ENCODE data around the gene RNASE11. TPM values are rescaled to one million over a fixed set of nuclear protein-coding genes. Genes with fewer than 3 reads are reported as not detected.

Gene RNASE11
- total and polyA plus RNA-seq, 9 of the 15 experiments (the other 6 are each of a cell fraction or from before 2014, with no cell fraction given): 0.16 to 0.29 (median 0.22) TPM; not detected in 6

DNA sequence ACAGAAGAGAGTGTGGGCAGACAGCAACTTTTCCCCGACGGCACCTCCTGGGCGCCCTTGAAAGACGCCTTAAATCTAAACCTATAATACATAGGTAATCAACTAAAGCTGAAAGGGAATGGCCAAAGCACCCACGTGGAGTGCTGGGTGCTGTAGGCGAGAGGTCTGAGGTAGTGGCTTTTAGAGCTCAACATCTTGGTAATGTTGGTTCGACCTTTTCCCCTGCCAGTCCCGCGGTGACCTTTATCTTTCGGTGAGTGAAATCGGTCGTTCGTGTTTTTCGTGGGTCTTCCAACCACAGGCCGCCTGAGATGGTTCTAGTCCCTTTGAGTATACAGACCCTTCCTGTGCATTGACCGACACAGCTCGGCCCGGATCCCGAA is 44.6 kb upstream of the RNASE11 start:
- in situ Hi-C loops (cut with MboI): loop anchor here (5.0 kb wide), 1 partner anchor 50 kb away; the partner anchor contains the start of gene RNASE4
- CTCF ChIA-PET (ENCODE audit: low intra/inter-chr PET ratio): no interaction called here
- intact Hi-C loops (cut with micrococcal nuclease): loop anchor here (2.0 kb wide), 1 partner anchor 50 kb away; no protein-coding TSS in a partner anchor
- TF ChIP-seq ESRRA (IDR thresholded peaks at IDR 0.05; ENCODE audit: borderline replicate concordance, low read depth) (no peak), MYC (IDR thresholded peaks at IDR 0.05; ENCODE audit: low read depth, low read length) (no peak), MYC (CRISPR knock-in tag; IDR thresholded peaks at IDR 0.05; ENCODE audit: borderline replicate concordance, low read depth) (no peak), MAFK (IDR thresholded peaks at IDR 0.05; ENCODE audit: low read length) (no peak), NEUROD1 (IDR thresholded peaks at IDR 0.05; ENCODE audit: borderline replicate concordance, low read depth, low read length, partially characterized antibody) (no peak), TCFL5 (CRISPR knock-in tag; conservative IDR thresholded peaks at IDR 0.05) (no peak), CREM (IDR thresholded peaks at IDR 0.05; ENCODE audit: low read depth) (no peak), ZNF445 (CRISPR knock-in tag; IDR thresholded peaks at IDR 0.05; ENCODE audit: low read depth) (no peak)
- TF ChIP-seq, protein P1, sequence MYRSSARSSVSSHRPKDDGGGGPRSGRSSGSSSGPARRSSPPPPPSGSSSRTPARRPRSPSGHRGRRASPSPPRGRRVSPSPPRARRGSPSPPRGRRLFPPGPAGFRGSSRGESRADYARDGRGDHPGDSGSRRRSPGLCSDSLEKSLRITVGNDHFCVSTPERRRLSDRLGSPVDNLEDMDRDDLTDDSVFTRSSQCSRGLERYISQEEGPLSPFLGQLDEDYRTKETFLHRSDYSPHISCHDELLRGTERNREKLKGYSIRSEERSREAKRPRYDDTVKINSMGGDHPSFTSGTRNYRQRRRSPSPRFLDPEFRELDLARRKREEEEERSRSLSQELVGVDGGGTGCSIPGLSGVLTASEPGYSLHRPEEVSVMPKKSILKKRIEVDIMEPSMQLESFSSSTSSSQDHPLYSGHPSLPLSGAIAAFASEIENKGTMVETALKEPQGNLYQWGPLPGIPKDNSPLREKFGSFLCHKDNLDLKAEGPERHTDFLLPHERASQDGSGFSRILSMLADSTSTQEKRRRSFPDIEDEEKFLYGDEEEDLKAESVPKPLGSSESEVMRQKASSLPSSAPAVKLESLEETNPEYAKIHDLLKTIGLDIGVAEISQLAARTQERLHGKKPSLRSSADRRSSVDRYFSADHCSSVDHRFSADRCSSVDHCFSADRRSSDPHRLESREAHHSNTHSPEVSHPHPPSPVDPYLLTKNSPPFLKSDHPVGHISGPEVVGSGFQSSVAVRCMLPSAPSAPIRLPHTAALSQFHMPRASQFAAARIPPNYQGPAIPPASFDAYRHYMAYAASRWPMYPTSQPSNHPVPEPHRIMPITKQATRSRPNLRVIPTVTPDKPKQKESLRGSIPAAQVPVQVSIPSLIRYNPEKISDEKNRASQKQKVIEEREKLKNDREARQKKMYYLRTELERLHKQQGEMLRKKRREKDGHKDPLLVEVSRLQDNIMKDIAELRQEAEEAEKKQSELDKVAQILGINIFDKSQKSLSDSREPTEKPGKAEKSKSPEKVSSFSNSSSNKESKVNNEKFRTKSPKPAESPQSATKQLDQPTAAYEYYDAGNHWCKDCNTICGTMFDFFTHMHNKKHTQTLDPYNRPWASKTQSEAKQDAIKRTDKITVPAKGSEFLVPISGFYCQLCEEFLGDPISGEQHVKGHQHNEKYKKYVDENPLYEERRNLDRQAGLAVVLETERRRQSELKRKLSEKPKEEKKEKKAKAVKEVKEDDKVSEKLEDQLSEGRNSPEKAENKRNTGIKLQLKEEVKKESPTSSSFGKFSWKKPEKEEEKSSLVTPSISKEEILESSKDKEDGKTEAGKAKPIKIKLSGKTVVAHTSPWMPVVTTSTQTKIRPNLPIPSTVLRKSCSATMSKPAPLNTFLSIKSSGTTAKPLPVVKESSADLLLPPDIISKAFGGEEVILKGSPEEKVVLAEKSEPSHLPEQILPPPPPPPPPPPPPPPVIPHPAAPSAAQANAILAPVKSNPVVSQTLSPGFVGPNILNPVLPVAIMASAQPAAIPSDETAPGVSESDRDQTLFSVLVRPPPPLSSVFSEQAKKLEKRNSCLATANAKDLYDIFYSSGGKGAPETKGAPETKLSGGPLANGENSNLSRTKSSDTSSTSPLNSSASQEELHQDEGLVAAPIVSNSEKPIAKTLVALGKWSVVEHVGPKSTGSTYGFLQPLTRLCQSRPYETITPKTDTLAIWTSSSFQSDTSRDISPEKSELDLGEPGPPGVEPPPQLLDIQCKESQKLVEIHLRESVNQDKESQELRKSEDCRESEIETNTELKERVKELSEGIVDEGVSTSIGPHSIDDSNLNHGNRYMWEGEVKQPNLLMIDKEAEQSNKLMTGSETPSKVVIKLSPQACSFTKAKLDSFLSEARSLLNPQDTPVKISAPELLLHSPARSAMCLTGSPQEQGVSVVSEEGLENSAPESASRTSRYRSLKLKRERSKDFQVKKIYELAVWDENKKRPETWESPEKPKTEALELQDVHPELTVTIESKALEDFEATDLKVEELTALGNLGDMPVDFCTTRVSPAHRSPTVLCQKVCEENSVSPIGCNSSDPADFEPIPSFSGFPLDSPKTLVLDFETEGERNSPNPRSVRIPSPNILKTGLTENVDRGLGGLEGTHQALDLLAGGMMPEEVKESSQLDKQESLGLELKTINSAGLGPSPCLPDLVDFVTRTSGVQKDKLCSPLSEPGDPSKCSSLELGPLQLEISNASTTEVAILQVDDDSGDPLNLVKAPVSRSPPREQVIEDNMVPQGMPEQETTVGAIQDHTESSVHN (IDR thresholded peaks at IDR 0.05; ENCODE audit: borderline replicate concordance in 1 of 2, low read depth in 1 of 2): no peak
- TF ChIP-seq, protein P2, sequence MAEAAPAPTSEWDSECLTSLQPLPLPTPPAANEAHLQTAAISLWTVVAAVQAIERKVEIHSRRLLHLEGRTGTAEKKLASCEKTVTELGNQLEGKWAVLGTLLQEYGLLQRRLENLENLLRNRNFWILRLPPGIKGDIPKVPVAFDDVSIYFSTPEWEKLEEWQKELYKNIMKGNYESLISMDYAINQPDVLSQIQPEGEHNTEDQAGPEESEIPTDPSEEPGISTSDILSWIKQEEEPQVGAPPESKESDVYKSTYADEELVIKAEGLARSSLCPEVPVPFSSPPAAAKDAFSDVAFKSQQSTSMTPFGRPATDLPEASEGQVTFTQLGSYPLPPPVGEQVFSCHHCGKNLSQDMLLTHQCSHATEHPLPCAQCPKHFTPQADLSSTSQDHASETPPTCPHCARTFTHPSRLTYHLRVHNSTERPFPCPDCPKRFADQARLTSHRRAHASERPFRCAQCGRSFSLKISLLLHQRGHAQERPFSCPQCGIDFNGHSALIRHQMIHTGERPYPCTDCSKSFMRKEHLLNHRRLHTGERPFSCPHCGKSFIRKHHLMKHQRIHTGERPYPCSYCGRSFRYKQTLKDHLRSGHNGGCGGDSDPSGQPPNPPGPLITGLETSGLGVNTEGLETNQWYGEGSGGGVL (CRISPR knock-in tag; IDR thresholded peaks at IDR 0.05): no peak
- TF ChIP-seq, protein P3, sequence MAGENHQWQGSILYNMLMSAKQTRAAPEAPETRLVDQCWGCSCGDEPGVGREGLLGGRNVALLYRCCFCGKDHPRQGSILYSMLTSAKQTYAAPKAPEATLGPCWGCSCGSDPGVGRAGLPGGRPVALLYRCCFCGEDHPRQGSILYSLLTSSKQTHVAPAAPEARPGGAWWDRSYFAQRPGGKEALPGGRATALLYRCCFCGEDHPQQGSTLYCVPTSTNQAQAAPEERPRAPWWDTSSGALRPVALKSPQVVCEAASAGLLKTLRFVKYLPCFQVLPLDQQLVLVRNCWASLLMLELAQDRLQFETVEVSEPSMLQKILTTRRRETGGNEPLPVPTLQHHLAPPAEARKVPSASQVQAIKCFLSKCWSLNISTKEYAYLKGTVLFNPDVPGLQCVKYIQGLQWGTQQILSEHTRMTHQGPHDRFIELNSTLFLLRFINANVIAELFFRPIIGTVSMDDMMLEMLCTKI (IDR thresholded peaks at IDR 0.05; ENCODE audit: partially characterized antibody): no peak

More for the DNA sequence above, 44.6 kb upstream of the RNASE11 start:
- peaks cover 5 to 7% of the 10 kb centered on the region in 2 experiments; a peak in 4 of 5 replicates for H3K4me1 ChIP-seq (replicated peaks in 1 of 2; ENCODE audit: control insufficient read depth in 2 of 2, insufficient read depth in 2 of 2, low read length in 2 of 2)
- H3K36me3 ChIP-seq (ENCODE audit: control insufficient read depth, insufficient read depth, low read length): no peaks in the 10 kb centered on the region
- peak overlapping the region; percentile 58; the same call in 1 of the 2 replicates for H2AFZ ChIP-seq (ENCODE audit: low read depth, low read length)
- no peaks in the 10 kb centered on the region for H3K9me1 ChIP-seq (ENCODE audit: control insufficient read depth, insufficient read depth, low read length)
- no peak for DNase-seq (ENCODE audit: extremely low read depth in 1 of 4, low spot score in 3 of 4)
- peak overlapping the region in 1 of 2 experiments; percentile 79; a peak in 1 of 4 replicates for H3K9ac ChIP-seq (ENCODE audit: insufficient read depth in 1 of 2, low read depth in 2 of 2, low read length in 2 of 2)
- POLR2A ChIA-PET: no interaction called here
- peaks cover 4 to 5% of the 10 kb centered on the region in 2 experiments; a peak in 2 of 5 replicates for H3K27me3 ChIP-seq (ENCODE audit: control insufficient read depth in 2 of 2, insufficient read depth in 2 of 2, low read length in 2 of 2)
- H3K4me3 ChIP-seq: peak overlapping the region; percentile 40
- no peaks in the 10 kb centered on the region for H3K9me3 ChIP-seq (replicated peaks; ENCODE audit: control insufficient read depth, insufficient read depth, low read depth, low read length)
- no TSS peak for BruUV-seq (replicated peaks)
- peak overlapping the region; percentile 78 for H3K4me2 ChIP-seq (ENCODE audit: insufficient read depth, low read length)
- H4K20me1 ChIP-seq (replicated peaks; ENCODE audit: control insufficient read depth, insufficient read depth, low read length): peaks cover 6% of the 10 kb centered on the region; the same call in 1 of the 2 replicates
- H3K27ac ChIP-seq (ENCODE audit: extremely low read depth, low read depth, low read length): no peak overlapping the region
- H3K79me2 ChIP-seq (ENCODE audit: control insufficient read depth, insufficient read depth, low read length): no peaks in the 10 kb centered on the region
- FAIRE-seq: no peak
- peak; percentile 14 for ATAC-seq
- 0% methylated on average over 19 of the region's 19 CpGs for WGBS (ENCODE audit: insufficient coverage, low coverage, missing lambda C conversion rate)

All from K562 (cell line).